HG03575 (cell line): Measurements from ENCODE around the gene PRMT1.
"Not testable (repeated sequence)": the region's sequence is repeated elsewhere in the genome, so short reads cannot be mapped to it uniquely, and the experiment has no call there.

Experiments used
- ATAC-seq: cut with Tn5 transposase; IDR thresholded peaks from one replicate; pipeline ENCODE4 v1.9.1; 2021; ENCODE audit not compliant: unreplicated experiment, insufficient number of reproducible peaks, low FRiP score; ENCODE audit errors: extremely low read depth

Gene PRMT1

DNA sequence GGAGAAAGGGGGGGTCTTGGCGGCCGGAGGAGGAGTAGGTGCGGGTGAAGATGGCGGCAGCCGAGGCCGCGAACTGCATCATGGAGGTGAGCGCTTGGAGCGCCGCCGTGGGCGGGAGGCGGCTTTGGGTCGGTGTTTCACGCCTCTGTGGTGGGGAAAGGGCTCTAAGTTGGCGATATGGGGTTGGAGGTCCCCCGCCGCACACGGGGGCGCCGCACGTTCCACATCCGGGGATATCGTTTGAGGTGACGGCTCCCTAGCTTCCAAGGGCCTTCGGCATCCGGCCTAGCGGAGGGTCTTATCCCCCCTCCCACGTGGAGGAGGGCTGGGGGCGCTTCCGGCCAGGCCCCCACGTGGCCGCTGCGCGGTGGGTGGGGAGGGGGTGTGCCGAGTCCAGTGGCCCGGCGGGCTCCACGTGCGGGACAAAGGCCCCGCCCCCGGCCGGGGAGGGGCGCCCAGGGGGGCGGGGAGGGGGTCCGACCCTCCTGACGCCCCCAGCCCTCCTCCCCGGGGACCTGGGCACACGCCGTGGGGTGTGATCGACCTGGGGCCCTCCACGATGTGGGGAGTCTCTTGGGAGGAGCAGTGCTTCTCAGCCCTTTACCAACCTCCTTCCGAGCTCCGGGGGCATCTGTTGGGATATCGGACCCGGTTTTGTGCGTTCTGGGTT, at the start of gene PRMT1:
TSS of gene PRMT1 (plus strand) at position 41 of the 670 bp plus-strand sequence. CDS start at position 51, 10 bp downstream.
- no peak for ATAC-seq

DNA sequence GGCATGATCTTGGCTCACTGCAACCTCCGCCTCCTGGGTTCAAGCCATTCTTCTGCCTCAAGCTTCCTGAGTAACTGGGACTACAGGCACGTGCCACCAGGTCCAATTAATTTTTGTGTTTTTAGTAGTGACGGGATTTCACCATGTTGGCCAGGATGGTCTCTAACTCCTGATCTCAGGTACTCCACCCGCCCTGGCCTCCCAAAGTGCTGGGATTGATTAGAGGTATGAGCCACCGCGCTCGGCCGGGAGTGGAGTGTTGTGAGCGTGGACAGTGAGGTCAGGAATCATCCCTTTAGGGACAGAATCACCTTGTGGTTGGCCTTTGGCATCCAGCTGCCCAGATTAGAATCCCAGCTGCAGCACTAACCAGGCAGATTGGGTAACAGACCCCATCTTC, 47.4 kb upstream of the PRMT1 start:
- no peak for ATAC-seq

DNA sequence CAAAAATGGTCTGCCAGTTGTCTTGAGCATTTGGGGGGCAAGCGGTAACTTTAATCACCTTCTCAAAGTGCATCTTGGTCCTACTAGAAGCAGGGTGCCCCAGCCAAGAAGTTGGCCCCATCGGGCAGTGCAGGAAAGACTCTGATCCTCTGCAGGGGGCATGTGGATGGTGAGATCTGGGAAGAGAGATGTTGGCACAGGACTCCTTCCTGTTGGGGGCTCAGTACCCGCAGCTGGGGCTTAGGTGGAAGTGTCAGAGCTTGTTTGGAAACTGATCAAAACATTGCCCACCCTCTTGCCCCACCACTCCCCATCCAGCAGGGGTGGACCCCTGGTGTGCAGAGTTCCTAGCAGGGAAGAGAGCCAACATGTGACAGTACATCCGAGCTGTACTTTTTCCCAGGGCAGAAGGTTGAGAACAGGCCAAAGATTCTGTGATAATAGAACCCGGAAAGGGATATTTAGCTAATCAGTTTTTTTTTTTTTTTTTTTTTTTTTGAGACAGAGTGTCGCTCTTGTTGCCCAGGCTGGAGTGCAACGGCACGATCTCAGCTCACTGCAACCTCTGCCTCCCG, 46.0 kb upstream of the PRMT1 start:
- ATAC-seq = no peak

DNA sequence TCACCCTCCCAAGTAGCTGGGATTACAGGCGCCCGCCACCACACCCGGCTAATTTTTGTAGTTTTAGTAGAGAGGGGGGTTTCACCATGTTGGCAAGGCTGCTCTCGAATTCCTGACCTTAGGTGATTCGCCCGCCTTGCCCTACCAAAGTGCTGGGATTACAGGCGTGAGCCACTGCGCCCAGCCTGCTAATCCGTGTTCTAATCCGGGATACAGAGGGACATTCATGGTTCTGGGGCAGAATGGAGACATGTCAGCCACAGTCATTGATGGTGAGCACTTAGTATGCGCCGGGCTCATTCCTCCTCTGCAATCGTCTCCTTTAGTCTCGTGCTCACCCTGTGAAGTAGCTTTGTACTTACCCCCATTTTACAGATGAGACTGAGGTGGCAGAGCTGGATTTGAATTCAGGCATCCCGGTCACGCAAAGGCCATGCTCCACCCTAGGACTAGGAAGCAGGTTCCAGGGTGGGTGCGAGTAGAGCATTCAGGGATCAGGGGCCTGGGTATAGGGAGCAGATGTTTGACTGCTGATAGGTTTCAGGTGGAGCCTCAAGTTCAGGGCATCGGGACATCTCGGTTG, 45.4 kb upstream of the PRMT1 start:
- no peak for ATAC-seq

DNA sequence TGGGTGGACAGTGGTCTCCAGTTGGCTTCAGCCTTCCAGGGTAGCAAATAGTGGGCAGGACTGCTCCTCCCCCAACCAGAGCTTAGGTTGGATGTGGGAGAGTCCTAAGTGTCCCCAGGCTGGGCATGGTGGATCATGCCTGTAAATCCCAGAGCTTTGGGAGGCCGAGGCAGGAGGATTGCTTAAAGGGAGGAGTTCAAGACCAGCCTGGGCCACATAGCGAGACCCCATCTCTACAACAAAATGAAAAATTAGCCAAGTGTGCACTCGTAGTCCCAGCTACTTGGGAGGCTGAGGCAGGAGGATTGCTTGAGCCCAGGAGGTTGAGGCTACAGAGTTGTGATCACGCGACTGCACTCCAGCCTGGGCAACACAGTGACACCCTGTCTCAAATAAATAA, 44.5 kb upstream of the PRMT1 start:
- ATAC-seq = no peak

DNA sequence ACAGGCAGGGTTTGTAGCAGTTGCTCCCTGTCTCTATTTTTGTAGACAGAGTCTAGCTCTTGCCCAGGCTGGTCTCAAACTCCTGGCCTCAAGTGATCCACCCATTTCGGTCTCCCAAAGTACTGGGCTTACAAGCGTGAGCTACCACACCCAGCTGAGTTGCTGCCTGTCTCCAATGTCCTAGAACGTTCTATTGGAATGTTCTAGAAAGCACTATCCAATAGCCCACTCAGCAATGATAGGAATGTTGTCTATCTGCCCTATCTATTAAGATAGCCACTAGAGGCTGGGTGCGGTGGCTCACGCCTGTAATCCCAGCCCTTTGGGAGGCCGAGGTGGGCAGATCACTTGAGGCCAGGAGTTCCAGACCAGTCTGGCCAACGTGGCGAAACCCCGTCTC, 43.8 kb upstream of the PRMT1 start:
- ATAC-seq = not testable (repeated sequence)

DNA sequence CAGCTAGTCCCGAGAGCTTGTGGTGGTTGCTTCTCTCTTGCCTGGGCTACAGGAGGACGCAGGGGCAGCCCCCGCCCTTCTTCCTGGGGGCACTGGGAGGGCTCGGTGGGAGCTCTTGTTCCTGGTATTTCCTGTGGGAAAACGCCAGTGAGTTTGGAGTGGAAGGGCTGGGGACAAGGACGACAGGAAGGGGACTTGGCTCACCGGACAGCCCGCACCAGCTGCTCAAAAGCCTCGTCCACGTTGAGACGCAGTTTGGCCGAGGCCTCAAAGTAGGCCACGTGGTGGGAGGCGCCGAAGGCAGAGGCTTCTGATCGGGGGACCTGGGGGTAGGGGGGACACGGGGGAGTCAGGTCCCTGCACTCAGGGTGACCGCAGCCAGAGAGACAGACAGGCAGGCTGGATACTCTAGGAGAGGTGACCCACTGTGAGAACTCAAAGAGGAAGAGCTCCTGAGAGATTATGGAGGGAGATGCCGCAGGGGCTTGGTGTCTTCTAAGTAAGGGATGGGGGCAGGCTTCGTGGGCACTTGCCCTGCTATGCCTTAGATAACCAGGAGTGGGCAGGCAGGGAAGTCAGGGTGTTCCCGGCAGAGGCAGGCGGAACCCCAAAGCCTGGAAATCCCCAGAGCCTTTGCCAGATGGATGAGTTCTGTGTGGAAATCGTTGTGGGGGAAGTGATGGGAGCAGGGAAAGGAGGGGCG, 41.4 kb upstream of the PRMT1 start:
- no peak for ATAC-seq

DNA sequence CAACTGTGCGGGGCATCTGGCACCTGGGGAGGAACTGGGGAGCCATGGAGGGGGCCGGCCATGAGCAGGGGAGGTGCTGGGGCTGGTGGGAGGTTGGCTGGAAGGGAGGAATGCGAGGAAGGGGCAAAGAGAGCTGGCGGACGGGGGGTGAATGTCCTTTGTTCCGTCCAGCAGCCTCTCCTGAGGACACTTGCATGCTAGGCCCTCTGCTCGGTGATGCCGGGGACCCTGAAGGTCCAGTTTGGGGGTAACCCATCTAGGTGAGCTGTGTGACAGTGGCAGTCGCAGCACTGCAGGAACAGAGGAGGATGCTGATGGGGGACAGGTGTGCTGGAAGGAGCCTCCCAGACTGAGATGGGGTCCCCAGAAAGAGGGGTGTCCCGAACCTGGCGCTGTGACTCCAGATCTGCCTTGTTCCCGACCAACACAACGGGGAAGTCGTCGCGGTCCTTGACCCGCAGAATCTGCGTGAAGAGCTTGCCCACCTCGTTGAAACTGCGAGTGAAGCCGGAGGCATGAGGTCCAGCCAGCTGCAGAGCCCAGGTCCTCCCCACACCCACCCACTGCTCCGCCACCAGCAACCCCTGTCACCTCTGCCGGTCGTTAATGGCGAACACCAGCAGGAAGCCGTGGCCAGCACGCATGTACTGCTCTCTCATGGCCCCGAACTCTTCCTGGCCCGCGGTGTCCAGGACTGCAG, 40.7 kb upstream of the PRMT1 start:
- no peak for ATAC-seq

DNA sequence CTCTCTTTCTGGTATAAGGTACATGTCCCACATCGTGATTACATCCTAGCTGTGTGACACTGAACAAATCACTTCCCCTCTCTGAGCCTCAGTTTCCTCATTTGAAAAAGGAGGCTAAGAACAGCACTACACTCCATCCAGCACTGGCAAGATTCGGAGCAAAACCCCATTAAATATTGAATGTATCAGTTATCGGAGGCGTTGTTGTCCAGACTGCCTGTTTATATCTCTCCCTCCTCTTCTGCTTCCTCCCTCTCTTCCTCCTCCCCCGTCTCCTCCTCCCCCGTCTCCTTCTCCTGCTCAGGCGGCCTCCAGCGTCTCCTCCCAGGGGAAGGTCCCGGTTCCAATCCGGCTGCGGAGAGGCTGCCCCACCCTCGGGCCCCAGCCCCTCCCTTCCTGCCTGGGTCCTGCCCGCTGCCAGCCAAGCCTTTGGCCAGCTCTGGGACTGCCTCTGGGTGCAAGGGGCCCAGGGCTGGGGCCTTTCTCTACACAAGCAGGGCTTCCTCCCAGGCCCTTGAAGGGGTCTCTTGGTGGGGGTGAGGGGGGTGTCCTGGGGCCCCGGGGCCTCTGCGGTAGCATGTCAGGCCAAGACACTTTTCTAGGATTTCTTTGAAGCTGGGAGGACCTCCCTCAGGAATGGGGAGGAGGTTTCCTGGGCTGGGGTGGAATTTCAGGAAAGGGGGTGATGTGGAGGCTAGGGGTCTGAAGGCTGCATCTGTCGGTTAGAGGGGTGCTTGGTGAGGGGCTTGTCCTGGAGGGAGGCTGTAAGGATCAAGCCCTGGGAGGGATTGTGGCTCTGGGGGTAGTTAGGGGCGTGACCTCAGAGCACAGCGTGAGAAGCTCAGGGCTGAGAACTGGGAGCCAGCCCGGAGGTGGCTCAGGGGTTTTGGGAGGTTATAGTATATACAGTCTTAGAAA, 39.0 kb upstream of the PRMT1 start:
- ATAC-seq = no peak

DNA sequence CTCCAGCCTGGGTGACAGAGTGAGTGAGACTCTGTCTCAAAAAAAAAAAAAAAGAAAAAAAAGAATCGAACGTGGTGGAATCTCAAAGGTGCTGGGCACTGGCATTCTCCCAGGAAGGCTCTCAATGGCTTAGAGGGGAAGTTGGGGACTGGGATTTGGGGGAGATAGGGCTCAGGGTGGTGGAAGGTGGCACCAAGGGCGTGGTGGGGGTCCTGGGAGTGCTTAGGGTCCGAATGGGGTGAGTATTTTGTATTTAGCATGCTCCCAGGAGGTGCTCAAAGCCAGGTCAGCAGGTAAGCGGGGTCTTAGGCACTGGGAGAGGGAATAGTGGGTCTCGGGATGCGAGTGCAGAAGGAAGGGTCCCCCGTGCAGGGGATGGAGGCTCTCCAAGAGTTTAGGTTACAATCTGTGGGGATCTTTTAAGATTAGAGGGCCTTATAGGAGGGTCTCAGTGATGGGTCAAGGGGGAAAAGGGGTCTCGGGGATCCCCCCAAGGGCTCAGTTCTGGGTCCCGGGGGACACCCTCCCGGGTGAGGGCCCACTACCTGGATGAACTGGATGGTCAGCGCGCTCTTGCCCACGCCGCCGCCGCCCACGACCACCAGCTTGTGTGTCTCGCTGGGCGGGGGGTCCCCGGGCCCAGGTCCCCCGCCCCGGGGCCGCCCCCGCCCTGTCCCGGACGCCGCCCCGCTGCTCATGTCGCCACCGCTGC, 37.5 kb upstream of the PRMT1 start:
- ATAC-seq = no peak

DNA sequence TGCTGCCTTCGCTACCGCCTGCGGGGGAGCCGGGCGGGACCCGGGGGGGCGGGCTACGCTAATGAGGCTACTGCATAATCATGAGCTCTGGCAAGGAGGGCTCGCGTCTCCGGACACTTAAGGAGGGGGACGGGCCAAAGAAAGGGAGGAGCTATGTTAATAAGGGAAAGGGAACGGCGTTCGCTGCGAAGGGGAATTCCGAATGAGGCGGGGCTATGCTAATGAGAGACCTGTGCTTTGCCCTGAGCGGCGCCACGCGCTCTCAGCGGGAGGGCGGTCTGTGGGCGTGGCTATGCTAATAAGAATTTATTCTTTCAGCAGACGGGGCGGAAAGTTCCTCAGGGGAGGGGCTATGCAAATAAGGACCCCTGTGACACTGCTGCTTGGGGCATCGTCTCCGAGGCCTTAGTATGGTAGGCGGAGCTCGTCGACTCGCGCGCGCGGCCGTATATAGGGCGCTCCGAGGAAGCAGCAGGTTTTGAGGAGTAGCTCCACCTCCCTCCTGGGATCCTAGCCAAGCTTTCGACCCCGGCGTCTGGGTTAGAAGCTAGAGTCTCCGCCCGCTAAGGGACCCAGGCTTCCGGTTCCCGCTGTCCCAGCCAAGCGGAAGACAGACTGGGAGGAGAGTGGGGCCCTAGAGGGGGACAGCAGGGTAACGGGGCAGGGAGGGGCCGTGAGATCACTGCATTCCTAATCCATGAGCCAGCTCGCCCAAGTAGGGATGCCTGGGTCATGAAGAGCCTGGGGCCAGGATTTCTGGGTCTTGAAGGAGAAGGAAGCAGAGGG, 36.8 kb upstream of the PRMT1 start, which contains the start of gene RRAS:
TSS of gene RRAS (minus strand) at position 31 of the 786 bp plus-strand sequence. CDS start 45 bp downstream, outside the sequence.
- peak; percentile 41 for ATAC-seq

DNA sequence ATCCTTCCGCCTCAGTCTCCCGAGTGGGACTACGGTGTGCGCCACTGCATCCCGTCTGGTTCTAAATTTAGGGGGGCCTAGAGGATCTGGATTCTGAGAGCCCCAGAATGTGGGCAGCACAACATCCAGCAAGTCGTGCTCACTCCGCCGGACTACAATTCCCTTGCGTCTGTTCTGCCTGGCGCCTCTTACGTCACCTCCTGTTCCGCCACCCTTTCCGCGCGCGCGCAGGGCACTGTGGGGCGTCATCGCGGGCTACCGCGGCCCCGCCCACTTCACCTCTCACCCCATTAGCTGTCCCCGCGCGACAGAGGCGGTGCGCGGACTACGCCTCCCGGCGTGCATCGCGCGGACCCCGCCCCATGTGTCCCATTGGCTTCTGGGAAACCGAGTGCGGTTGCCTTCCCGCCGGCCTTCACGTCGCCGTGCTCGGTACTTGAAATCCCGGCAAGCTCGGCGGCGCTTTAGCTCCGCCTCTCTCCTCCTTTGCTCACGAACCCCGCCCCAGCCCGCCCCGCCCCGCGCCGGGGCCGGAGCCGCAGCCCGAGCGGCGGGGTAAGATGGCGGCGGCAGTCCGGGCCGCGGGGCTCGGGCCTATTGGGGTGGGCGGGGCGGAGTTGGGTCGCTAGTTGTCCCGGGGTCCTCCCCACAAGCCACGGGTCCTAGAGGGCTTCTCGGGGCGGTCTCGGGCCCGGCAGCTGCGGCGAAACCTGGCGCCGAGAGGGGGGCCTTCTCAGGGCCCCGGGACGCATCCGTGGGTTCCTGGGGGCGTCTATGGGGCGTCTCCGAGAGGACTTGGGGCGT, 35.2 kb upstream of the PRMT1 start, which contains the start of gene SCAF1:
TSS of gene SCAF1 (plus strand) at position 522 of the 804 bp plus-strand sequence. CDS start 2,818 bp downstream, outside the sequence.
- ATAC-seq = no peak

DNA sequence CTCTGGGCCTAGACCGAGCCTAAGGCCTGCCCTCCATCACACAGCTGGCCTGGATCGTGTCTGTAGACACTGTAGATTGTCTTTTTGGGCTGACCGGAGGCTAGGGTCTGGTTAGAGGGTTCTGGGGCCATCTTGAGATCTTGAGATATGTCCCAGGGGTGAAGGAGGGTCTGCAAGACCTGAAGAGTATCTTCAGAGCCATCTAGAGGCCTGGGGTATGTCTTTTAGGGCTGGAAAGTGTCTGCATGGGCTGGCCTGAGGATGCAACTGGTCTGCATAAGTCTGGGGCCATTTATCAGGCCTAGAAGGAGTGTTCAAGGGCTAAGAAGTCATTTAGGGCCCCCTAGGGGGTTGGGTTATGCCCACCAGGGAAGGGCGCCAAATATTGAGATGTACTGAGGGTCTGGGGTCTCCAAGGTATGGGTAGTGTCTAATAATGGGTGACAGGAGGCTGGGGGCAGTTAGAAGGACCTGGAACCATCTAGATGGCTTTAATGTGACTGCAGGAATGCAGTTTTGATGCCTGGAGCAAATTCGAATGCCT, 34.5 kb upstream of the PRMT1 start:
- no peak for ATAC-seq

DNA sequence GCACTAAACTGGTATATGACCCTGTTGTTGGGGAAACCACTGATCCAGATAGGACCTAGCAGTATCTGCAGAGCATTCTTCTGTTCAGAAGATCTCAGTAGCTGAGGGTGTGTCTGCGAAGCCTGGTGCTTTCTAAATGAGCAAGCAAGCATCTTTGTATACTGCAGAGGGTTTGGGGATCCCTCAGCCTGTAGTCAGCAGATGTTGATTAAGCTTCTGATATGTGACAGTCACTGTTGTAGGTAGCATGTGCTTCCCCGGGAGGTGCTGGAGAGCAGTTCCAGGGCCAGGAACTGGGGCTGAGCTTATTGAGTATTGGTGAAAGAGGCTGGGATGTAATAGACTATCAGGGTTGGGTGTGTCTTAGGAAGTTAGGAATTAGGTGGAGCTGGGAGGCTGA, 33.6 kb upstream of the PRMT1 start:
- ATAC-seq = no peak

DNA sequence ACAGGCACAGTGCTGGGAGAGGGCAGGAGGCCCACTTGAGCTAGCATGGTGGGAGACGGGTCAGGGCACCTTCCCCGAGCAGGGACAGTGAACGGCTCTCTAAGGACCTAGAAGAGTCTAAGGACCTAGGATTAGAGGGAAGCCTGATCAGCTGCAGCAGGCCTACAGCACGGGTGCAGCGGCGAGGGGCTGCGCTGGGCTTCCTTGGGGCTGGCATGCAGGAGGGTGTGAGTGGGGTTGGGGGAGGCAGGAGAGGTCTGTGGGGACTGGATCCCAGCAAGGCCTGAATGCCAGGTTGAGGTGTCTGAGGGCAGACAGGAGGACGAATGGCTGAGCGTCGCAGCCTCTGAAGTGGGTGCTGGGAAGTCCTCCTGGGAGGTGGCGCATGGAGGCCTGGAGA, 31.5 kb upstream of the PRMT1 start:
- no peak for ATAC-seq

DNA sequence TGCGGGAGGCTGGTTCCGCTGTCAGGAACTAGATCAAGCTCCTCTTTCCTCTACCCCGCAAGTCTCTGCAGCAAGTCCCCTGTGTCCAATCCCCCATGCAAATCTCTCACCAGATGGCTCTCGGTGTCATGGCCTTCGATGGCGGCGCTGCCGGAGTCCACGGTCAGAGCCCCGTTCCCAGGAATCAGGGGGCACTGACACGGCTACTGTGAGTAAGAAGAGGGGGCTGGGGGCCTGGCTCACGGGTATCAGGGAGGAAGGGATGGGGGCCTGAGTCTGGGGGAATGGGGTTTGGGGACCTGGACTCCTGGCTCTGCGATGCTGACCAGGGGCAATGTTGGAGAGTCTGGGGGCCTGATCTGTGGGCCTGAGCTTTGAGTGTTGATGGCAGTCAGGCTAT, 31.1 kb upstream of the PRMT1 start:
- no peak for ATAC-seq
